K562 (cell line): ENCODE results near the gene PPOX. TPM values are rescaled to one million over a fixed set of nuclear protein-coding genes. Genes with fewer than 3 reads are reported as not detected.

ENCODE experiments used
- AFF1 ChIP-seq, 2 experiments: fragments of 450-650 bp; IDR thresholded peaks; 2 replicates each; pipeline ENCODE4 v1.6.1; 2018; ENCODE audit warnings: mild to moderate bottlenecking in 2 of 2, low read depth in 1 of 2; ENCODE audit not compliant: partially characterized antibody in 2 of 2
- BCLAF1 ChIP-seq, 2 experiments: fragments of 450-650 bp in 1 of 2; IDR thresholded peaks; 2 replicates each; pipeline ENCODE4 v1.6.1; 2011 to 2017; ENCODE audit warnings: low read depth in 2 of 2, antibody characterized with exemption in 1 of 2, borderline replicate concordance in 1 of 2, low read length in 1 of 2, mild to moderate bottlenecking in 1 of 2, mixed read lengths in 1 of 2; ENCODE audit not compliant: control insufficient read depth in 1 of 2
- CTCF ChIP-seq, 3 experiments: IDR thresholded peaks in 2 of 3; conservative IDR thresholded peaks in 1 of 3; 2 replicates each; pipeline ENCODE4 v1.5.1; 2011 to 2012; ENCODE audit warnings: low read length in 3 of 3, mild to moderate bottlenecking in 3 of 3, control low read depth in 2 of 3, improper control_type of control experiment in 1 of 3, inconsistent platforms in 1 of 3, low read depth in 1 of 3, mixed read lengths in 1 of 3, moderate library complexity in 1 of 3; ENCODE audit not compliant: insufficient read depth in 2 of 3
- HDAC3 ChIP-seq: fragments of 450-650 bp; IDR thresholded peaks from 2 replicates; pipeline ENCODE4 v1.6.1; 2018; ENCODE audit warnings: borderline replicate concordance, mild to moderate bottlenecking, moderate library complexity; ENCODE audit not compliant: partially characterized antibody
- MTF1 ChIP-seq: fragments of 250-450 bp; sonication (Bioruptor Pico); IDR thresholded peaks from 2 replicates; pipeline ENCODE4 v1.9.0; 2021; ENCODE audit warnings: moderate library complexity, mild to moderate bottlenecking, inconsistent platforms, borderline replicate concordance
- STAG1 ChIP-seq: sonication (generic); formaldehyde crosslinking; IDR thresholded peaks from 2 replicates; pipeline ENCODE4 v1.5.0; 2020; ENCODE audit warnings: missing genetic modification reagents, borderline replicate concordance
- ZBED1 ChIP-seq: IDR thresholded peaks from 2 replicates; pipeline ENCODE4 v1.6.1; 2014
- ZBTB43 ChIP-seq: sonication (generic); formaldehyde crosslinking; IDR thresholded peaks from 2 replicates; pipeline ENCODE4 v1.8.0; 2023; ENCODE audit warnings: mild to moderate bottlenecking, missing genetic modification reagents
- polyA plus RNA-seq, 8 experiments: library from polyadenylated mRNA; depleted of rRNA in 4 of 8; stranded (reverse) in 5 of 8; unstranded in 3 of 8; fragments of >200 nt; fragmentation: Nextera tagmentation in 2 of 8; fragmentation: Illumina TruSeq in 1 of 8; extraction: Ambion mirVana in 2 of 8; extraction: Trizol in 1 of 8; gene quantifications; 2 replicates each; pipeline versions ENCODE4 v1.2.1 to v1.2.3, GENCODE V29; 2011 to 2014; ENCODE audit warnings: inconsistent platforms in 1 of 8, missing spikeins in 1 of 8
- total RNA-seq, 7 experiments: library from RNA; depleted of rRNA in 6 of 7; stranded (reverse); fragments of >200 nt in 6 of 7; fragmentation: Illumina TruSeq in 2 of 7; extraction: Trizol in 2 of 7; gene quantifications; 2 replicates each; pipeline versions ENCODE4 v1.2.1 to v1.2.3, GENCODE V29; 2011 to 2021; ENCODE audit warnings: low replicate concordance in 1 of 7
- TF ChIP-seq, protein P1 (sequence below): sonication (generic); formaldehyde crosslinking; IDR thresholded peaks from 2 replicates; pipeline ENCODE4 v1.8.1; 2023; ENCODE audit warnings: mild to moderate bottlenecking, missing genetic modification reagents, moderate library complexity
- TF ChIP-seq, protein P2 (sequence below): fragments of 450-650 bp; formaldehyde crosslinking; IDR thresholded peaks from 2 replicates; pipeline ENCODE4 v1.4.0; 2020; ENCODE audit warnings: mild to moderate bottlenecking, moderate library complexity

The PPOX gene
- total and polyA plus RNA-seq, 9 of the 15 experiments (the other 6 are each of a cell fraction or from before 2014, with no cell fraction given): 17.0 to 57.1 (median 38.9) TPM

GRCh38 chr1:161165742-161166668 lies at the start of gene PPOX (continued):
- TF ChIP-seq CTCF (IDR thresholded peaks at IDR 0.05 in 2 of 3, conservative IDR thresholded peaks at IDR 0.05 in 1 of 3; ENCODE audit: insufficient read depth in 2 of 3, low read depth in 1 of 3, low read length in 3 of 3) (peak; percentile 69 to 85 (median 72)), STAG1 (CRISPR knock-in tag) (no peak), ZBED1 (peak; percentile 93), HDAC3 (peak; percentile 91), BCLAF1 (IDR thresholded peaks at IDR 0.05; ENCODE audit: borderline replicate concordance in 1 of 2, control insufficient read depth in 1 of 2, low read depth in 2 of 2, low read length in 1 of 2) (0 out of 4 replicates have a peak, but pooled peaks of 1 of the 2 experiments have one; percentile 48), ZBTB43 (CRISPR knock-in tag) (no peak; the same call in 1 of the 2 replicates), MTF1 (CRISPR knock-in tag) (no peak), AFF1 (IDR thresholded peaks at IDR 0.05; ENCODE audit: low read depth in 1 of 2, partially characterized antibody in 2 of 2) (peak in 1 of 2 experiments; percentile 11)
- TF ChIP-seq, protein P1, sequence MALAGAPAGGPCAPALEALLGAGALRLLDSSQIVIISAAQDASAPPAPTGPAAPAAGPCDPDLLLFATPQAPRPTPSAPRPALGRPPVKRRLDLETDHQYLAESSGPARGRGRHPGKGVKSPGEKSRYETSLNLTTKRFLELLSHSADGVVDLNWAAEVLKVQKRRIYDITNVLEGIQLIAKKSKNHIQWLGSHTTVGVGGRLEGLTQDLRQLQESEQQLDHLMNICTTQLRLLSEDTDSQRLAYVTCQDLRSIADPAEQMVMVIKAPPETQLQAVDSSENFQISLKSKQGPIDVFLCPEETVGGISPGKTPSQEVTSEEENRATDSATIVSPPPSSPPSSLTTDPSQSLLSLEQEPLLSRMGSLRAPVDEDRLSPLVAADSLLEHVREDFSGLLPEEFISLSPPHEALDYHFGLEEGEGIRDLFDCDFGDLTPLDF (CRISPR knock-in tag): peak; percentile 75
- TF ChIP-seq, protein P2, sequence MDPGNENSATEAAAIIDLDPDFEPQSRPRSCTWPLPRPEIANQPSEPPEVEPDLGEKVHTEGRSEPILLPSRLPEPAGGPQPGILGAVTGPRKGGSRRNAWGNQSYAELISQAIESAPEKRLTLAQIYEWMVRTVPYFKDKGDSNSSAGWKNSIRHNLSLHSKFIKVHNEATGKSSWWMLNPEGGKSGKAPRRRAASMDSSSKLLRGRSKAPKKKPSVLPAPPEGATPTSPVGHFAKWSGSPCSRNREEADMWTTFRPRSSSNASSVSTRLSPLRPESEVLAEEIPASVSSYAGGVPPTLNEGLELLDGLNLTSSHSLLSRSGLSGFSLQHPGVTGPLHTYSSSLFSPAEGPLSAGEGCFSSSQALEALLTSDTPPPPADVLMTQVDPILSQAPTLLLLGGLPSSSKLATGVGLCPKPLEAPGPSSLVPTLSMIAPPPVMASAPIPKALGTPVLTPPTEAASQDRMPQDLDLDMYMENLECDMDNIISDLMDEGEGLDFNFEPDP (CRISPR knock-in tag): no peak
